Measurements from ENCODE around the gene PRKD2.
A peak's percentile ranks its signal among the peaks of the same experiment; 100 is the strongest.

The PRKD2 gene

GRCh38 chr19:46727757-46728156 lies 10.8 kb upstream of the PRKD2 start:
- TF ChIP-seq, protein P1, sequence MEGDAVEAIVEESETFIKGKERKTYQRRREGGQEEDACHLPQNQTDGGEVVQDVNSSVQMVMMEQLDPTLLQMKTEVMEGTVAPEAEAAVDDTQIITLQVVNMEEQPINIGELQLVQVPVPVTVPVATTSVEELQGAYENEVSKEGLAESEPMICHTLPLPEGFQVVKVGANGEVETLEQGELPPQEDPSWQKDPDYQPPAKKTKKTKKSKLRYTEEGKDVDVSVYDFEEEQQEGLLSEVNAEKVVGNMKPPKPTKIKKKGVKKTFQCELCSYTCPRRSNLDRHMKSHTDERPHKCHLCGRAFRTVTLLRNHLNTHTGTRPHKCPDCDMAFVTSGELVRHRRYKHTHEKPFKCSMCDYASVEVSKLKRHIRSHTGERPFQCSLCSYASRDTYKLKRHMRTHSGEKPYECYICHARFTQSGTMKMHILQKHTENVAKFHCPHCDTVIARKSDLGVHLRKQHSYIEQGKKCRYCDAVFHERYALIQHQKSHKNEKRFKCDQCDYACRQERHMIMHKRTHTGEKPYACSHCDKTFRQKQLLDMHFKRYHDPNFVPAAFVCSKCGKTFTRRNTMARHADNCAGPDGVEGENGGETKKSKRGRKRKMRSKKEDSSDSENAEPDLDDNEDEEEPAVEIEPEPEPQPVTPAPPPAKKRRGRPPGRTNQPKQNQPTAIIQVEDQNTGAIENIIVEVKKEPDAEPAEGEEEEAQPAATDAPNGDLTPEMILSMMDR (conservative IDR thresholded peaks at IDR 0.05; ENCODE audit: low read depth) = no peak
- peak overlapping the region; percentile 45; the same call in 1 of the 2 replicates for H3K27ac ChIP-seq
- DNase-seq (ENCODE audit: low spot score) = no peak
- POLR2A ChIA-PET (ENCODE audit: low non-redundant PET) = no interaction called here
- CTCF ChIA-PET = interaction anchor here (2.0 kb wide), 2 partner anchors 12 to 111 kb away, joined by 7 read pairs; partner anchors contain the start of gene PRKD2

GRCh38 chr19:46726971-46727501 lies 10.1 kb upstream of the PRKD2 start:
- ChIA-PET CTCF (interaction anchor here (0.7 kb wide), 1 partner anchor 22 kb away, joined by 3 read pairs; no protein-coding TSS in a partner anchor), POLR2A (ENCODE audit: low non-redundant PET) (interaction anchor here (0.6 kb wide), 1 partner anchor 15 kb away, joined by 5 read pairs; no protein-coding TSS in a partner anchor)
- TF ChIP-seq, protein P1 (conservative IDR thresholded peaks at IDR 0.05; ENCODE audit: low read depth) = no peak
- no peak for DNase-seq (ENCODE audit: low spot score)
- H3K27ac ChIP-seq = peak overlapping the region; percentile 45

GRCh38 chr19:46726551-46726950 lies 9.6 kb upstream of the PRKD2 start:
- no peak for DNase-seq (ENCODE audit: low spot score)
- TF ChIP-seq, protein P1 (conservative IDR thresholded peaks at IDR 0.05; ENCODE audit: low read depth) = no peak
- ChIA-PET CTCF (interaction anchor here (0.7 kb wide), 1 partner anchor 22 kb away, joined by 3 read pairs; no protein-coding TSS in a partner anchor), POLR2A (ENCODE audit: low non-redundant PET) (interaction anchor here (0.6 kb wide), 1 partner anchor 15 kb away, joined by 5 read pairs; no protein-coding TSS in a partner anchor)
- H3K27ac ChIP-seq = peak overlapping the region; percentile 45

DNA sequence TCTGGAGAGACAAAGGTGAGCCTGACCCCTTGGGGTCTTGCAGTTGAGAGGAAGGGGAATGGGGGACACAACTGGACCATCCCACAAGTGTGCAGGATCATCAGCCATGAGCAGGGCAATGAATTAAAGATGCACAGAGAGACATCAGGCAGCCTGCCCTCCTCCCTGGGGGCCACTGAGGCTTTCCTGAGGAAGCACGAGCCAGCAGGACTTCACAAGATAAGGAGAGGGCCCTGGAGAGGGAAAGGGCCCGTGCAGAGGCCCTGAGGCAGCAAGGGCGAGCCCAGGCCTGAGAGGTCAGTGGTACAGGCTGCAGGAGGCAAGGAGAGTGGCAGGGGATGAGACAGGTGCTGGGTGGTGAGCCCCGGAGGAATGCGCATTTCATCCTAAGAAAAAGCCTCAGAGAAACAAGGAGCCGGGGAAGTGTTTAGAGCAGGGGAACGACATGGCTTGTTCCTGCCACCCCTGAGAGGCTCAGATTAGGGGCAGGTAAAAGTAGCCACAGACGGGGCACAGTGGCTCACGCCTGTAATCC lies 9.0 kb upstream of the PRKD2 start:
- ChIA-PET POLR2A (ENCODE audit: low non-redundant PET) (no interaction called here), CTCF (interaction anchor here (1.0 kb wide), 1 partner anchor 112 kb away, joined by 6 read pairs; no protein-coding TSS in a partner anchor)
- TF ChIP-seq, protein P1 (conservative IDR thresholded peaks at IDR 0.05; ENCODE audit: low read depth) = no peak
- peak overlapping the region; percentile 45 for H3K27ac ChIP-seq
- DNase-seq (ENCODE audit: low spot score) = no peak

DNA sequence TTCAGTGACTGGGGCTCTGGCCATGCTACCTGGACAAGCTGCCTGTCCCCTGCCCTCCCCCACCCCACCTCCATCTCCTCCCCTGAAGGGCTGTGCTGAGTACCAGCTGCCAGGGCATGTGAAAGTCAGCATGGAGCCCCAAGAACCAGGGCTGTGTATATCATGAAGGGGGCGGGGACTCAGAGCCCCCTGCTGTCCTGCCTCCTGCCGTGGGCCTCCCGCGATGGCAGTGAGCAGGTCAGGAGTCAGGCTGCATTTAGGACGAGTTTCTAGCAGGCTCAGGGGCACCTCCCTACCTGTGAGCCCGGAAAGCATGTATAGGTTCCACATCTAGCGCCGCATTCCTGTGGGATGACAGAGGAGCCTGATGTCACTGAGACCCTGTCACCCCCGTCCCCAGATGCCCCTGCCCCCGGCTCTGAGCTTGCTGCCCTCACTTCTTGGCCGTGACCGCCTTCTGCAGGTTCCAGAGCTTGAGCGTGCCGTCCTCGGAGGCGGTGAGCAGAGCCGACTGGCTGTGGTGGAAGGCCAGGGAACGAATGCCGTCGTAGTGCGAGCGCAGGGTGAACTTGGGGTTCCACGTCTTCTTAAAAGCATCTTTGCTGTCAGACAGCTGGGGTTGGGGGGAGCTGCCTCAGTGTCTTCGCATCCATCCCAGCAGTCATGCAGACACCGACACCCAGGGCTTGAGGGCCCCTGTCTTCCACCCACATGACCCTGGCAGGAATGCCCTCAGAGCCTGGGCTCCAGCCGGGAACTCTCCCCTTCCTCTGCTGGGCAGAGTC lies 8.3 kb upstream of the PRKD2 start:
- POLR2A ChIA-PET (ENCODE audit: low non-redundant PET) = no interaction called here
- TF ChIP-seq, protein P1 (conservative IDR thresholded peaks at IDR 0.05; ENCODE audit: low read depth) = no peak
- peak overlapping the region; percentile 45 for H3K27ac ChIP-seq
- CTCF ChIA-PET = interaction anchor here (1.0 kb wide), 1 partner anchor 111 kb away, joined by 6 read pairs; no protein-coding TSS in a partner anchor
- no peak for DNase-seq (ENCODE audit: low spot score)

DNA sequence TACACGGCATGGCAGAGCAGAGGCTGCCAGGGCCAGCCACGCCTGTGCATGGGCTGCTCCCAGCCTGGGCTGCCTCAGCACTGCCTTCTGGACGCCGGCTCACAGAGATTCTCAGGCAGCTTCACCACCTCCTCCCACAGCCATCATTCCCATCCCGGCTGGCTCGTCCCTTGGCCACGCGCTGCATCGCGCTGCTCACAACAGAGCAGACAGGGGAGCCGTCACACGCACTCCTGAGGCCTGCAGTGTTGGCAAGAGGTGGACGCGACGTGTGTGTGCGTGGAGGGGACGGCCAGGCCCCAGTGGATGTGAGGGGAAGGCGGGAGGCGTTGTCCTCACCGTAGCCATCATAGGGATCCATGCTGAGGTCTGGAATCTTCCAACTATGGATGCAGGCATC lies 7.6 kb upstream of the PRKD2 start:
- ChIA-PET POLR2A (ENCODE audit: low non-redundant PET) (interaction anchor here (0.6 kb wide), 1 partner anchor 107 kb away, joined by 3 read pairs; no protein-coding TSS in a partner anchor), CTCF (no interaction called here)
- H3K27ac ChIP-seq = peak overlapping the region; percentile 45
- TF ChIP-seq, protein P1 (conservative IDR thresholded peaks at IDR 0.05; ENCODE audit: low read depth) = no peak
- DNase-seq (ENCODE audit: low spot score) = no peak

Data from RWPE1 (cell line).